HG02588 (cell line): ENCODE results near the gene PRSS33.

Experiments used
- ATAC-seq: cut with Tn5 transposase; IDR thresholded peaks from one replicate; pipeline ENCODE4 v1.9.1; 2021; ENCODE audit warnings: mild to moderate bottlenecking, moderate library complexity; ENCODE audit not compliant: unreplicated experiment

PRSS33 gene

DNA sequence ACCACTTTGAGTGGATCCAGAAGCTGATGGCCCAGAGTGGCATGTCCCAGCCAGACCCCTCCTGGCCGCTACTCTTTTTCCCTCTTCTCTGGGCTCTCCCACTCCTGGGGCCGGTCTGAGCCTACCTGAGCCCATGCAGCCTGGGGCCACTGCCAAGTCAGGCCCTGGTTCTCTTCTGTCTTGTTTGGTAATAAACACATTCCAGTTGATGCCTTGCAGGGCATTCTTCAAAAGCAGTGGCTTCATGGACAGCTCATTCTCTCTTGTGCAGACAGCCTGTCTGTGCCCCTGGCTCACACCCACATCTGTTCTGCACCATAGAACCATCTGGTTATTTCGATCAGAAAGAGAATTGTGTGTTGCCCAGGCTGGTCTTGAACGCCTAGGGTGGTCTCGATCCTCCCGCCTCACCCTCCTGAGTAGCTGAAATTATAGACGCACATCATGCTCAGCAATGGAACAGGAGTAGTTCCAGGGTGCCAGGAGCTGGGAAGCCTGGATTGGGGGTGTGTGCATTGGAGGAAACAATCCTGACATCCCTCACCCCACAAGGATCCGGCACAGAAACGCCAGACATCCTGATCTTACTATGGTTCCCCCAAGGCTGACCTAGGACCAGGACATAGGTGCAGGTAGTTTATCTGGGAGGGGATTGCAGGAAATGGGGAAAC lies 34.3 kb upstream of the PRSS33 start:
- ATAC-seq: no peak

- no peak for ATAC-seq
Observed at GRCh38 chr16:2820836-2821486, 33.6 kb upstream of the PRSS33 start.

- no peak for ATAC-seq
Observed at GRCh38 chr16:2819939-2820835, 32.8 kb upstream of the PRSS33 start.

GRCh38 chr16:2819179-2819938 lies 32.0 kb upstream of the PRSS33 start:
- no peak for ATAC-seq

DNA sequence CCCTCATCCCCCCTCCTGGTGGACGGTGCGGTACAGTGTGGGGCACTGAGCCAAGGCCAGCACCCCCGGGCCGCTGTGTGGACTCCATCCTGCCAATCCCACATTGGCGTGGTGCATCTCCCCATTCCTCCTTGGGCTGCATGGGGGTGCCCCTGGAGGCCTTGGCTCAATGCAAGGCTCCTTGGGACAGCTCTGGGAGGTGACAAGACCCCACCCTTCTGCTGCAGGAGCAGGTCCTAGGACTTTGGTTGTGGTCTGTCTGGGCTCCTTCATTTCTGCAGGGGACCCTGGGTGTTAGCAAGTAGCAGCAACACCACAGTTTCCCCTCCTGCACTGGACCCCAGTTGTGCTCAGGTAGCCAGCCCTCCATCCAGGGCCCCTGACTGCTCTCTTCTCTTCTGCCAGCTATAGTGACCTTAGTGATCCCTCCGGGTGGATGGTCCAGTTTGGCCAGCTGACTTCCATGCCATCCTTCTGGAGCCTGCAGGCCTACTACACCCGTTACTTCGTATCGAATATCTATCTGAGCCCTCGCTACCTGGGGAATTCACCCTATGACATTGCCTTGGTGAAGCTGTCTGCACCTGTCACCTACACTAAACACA lies 31.0 kb upstream of the PRSS33 start:
- no peak for ATAC-seq

- no peak for ATAC-seq
Observed at GRCh38 chr16:2817340-2818271, 30.2 kb upstream of the PRSS33 start.

- no peak for ATAC-seq
Observed at GRCh38 chr16:2816751-2817339, 29.5 kb upstream of the PRSS33 start, which contains the start of gene PRSS21. PRSS21 (plus strand) TSS chr16:2817237; CDS start chr16:2817269, 32 bp downstream.

GRCh38 chr16:2815299-2815771 lies 28.0 kb upstream of the PRSS33 start:
- no peak for ATAC-seq

GRCh38 chr16:2814551-2815298 lies 27.4 kb upstream of the PRSS33 start:
- no peak for ATAC-seq

GRCh38 chr16:2813771-2814221 lies 26.4 kb upstream of the PRSS33 start:
- ATAC-seq: no peak

- no peak for ATAC-seq
Observed at GRCh38 chr16:2811703-2812471, 24.5 kb upstream of the PRSS33 start.

DNA sequence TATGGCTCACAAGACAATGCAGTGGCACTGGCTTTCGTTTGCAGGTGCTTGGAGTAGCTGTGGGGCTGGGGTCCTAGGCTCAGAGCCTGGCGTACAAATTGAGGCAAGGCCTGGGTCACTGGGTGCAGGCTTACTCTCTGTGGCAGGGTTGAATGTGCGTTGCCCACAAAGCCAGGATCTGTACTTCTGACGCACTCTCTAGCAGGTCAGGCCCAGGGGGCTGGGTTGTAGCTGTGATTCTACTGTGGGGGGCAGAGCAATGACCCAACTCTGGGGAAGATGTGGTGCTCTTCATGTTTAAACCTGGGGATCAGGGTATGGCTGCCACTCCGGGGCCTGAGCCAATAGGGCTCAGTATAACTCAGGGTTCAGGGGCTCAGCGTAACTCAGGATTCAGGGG lies 23.3 kb upstream of the PRSS33 start:
- no peak for ATAC-seq

GRCh38 chr16:2809149-2809760 lies 21.9 kb upstream of the PRSS33 start:
- ATAC-seq: no peak

DNA sequence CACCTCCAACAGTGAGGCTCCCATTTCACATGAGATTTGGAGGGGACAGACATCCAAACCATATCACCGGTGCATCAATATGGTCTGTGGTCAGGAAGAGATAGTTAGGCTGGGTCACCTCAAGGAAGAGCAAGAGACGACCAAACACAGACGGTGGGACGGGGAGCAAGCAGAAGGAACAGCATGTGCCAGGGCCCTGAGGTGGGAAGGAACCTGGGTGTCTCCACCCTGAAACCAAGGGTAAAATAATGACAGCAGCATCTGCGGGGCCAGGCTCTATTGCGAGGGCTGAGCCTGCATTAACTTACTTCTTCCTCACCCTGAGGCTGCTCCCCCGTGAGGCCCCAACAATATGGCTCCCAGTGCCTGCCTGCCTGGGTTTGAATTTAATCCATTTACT lies 20.8 kb upstream of the PRSS33 start:
- ATAC-seq: no peak

DNA sequence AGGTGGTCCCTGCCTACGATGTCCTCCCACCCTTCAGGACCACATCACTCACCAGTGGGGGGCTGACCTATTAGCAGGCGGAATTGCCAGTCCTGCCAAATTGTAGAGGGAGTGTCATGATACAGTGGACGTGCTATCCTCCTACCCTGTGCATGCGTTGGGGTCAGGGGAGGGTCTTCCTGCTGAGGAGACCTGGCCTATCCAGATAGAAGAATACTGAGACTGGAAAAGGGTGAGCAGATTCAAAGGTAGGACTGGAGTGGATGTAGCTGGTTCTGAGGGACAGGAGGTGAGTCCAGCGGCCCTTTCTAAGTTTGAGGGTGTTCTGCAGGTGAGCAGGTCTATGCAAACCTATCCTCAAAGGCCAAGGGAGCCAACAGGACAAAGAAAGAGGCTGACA lies 18.9 kb upstream of the PRSS33 start:
- no peak for ATAC-seq

DNA sequence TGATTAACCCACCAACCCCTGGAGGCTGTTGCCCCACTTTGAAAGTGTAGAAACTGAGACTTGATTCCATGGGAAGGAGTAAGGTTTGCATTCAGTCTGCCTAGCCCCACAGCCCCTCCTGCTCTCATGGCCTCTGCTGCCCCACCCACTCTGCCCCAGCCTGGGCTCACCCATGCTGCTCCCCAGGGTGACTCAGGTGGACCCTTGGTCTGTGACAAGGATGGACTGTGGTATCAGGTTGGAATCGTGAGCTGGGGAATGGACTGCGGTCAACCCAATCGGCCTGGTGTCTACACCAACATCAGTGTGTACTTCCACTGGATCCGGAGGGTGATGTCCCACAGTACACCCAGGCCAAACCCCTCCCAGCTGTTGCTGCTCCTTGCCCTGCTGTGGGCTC lies 17.4 kb upstream of the PRSS33 start:
- ATAC-seq: no peak
